DMS114 treated with DMSO at 0.1 percent for 48 hours (cell line): ENCODE measurements around the gene U2SURP.
"Not testable (repeated sequence)": the region's sequence is repeated elsewhere in the genome, so short reads cannot be mapped to it uniquely, and the experiment has no call there.

Source experiments
- DNase-seq: peaks from one replicate; lab custom pipeline; 2025; ENCODE audit not compliant: unreplicated experiment; lab: John Stamatoyannopoulos, UW

Gene U2SURP

DNA sequence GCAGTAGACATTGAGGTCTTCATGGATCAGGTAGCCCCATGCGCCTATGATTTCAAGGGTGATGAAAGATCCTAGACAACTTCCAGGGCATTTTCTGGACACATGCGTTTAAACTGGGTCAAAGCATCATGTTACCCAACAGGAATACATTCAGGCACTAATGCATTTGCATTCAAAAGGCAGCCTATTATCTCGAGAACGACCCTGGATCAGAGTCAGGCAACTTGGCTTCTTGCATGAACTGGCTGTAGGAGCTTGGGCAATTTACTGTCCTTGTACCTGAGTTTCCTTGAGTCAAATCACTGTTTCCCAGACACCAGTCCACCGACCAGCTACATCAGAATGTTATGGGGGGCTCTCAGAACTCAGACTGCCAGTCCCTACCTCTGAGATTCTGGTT is 66.7 kb downstream of the U2SURP start:
- no peak for DNase-seq

DNA sequence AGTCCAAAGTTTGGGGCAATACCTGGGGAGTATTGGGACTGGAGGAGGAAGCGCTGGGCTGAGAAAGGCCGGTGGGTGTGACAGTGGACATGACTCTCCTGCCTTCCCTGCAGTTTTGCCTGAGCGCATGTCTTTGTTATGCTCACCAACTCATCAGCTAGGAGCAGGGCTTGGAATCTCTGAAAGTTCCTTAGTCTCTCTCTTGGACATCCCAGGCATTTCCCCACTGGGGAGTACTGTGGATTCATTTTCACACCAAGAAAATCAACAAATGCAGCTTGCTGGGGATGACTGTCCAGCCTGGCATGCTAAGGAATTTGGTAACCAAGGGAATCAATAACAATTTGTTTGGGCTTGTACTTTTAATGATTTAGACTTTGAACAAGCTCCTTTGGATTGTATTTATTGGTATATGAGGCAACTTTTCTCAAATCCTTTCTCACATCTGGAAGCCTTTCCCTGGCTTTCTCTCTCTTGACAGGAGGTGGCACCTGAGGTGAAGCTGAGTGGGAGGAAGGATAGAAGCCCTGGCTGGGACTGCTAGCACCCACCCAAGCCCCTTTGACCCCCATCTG is 69.7 kb downstream of the U2SURP start:
- DNase-seq: no peak

DNA sequence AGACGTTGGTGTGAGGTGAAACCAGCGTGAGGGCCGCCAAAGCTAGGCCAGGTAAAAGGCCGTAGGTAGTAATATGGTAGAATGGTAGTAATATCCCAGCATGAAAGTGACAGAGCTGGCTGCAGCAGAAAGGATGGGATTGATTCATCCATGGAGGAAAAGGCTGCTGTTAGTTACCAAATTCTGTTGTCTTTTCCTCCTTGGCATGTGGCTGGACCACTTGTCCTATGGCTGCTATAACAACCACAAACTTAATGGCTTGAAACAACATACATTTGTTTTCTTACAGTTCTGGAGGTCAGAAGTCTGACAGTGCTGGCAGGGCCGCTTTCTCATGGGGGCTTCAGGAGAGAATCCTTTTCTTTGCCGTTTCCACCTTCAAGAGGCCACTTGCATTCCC is 70.4 kb downstream of the U2SURP start:
- DNase-seq: no peak

DNA sequence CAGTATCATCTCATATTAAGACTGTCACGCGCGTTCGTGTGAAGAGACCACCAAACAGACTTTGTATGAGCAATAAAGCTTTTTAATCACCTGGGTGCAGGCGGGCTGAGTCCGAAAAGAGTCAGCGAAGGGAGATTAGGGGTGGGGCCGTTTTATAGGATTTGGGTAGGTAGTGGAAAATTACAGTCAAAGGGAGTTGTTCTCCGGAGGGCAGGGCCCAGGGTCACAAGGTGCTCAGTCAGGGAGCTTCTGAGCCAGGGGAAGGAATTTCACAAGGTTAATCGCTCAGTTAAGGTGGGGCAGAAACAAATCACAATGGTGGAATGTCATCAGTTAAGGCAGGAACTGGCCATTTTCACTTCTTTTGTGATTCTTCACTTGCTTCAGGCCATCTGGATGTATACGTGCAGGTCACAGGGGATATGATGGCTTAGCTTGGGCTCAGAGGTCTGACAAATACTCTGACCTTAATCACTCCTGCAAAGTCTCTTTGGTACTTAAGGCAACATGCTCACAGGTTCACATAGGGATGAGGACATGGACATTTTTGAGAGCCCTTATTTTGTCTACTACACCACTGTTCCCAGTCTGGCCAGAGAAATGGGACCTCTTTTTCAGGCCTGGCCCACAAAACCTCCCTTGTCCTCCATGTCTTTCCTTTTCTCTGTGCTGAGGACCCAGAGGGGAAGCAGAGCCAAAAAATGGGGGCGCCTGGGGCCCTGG is 71.1 kb downstream of the U2SURP start:
- not testable (repeated sequence) for DNase-seq

DNA sequence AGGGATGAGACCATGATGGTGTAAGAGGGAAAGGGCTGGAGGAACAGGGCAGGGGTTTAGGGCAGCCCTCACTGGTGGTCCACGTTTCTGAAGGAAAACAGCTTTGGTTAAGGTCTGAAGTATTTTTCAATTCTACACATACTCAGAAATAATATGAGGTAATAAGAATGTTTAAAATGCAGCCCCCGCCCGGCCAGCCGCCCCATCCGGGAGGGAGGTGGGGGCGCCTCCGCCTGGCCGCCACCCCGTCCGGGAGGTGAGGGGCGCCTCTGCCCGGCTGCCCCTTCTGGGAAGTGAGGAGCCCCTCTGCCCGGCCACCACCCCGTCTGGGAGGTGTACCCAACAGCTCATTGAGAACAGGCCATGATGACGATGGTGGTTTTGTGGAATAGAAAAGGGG is 72.2 kb downstream of the U2SURP start:
- not testable (repeated sequence) for DNase-seq

DNA sequence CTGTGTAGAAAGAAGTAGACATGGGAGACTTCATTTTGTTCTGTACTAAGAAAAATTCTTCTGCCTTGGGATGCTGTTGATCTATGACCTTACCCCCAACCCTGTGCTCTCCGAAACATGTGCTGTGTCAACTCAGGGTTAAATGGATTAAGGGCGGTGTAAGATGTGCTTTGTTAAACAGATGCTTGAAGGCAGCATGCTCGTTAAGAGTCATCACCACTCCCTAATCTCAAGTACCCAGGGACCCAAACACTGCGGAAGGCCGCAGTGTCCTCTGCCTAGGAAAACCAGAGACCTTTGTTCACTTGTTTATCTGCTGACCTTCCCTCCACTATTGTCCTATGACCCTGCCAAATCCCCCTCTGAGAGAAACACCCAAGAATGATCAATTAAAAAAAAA is 72.6 kb downstream of the U2SURP start:
- not testable (repeated sequence) for DNase-seq

DNA sequence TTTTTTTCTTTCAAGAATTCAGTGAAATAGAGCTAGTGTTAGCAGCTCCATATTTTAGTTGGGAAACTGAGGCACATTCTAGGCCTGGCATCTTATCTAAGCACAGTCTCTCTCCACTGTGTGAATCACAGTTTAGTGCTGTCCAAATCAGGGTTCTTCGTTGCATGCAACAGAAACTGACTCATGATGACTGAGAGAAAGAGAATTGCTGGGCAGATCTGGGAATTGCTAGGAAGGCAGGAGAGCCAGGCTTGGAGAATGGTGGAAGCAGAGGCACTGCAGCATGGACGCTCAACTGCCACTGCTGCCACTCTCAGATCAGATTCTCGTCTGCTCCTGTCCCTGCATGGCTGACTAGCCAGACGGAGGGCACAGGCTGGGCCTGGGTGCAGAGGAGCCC is 77.5 kb downstream of the U2SURP start:
- DNase-seq: no peak

DNA sequence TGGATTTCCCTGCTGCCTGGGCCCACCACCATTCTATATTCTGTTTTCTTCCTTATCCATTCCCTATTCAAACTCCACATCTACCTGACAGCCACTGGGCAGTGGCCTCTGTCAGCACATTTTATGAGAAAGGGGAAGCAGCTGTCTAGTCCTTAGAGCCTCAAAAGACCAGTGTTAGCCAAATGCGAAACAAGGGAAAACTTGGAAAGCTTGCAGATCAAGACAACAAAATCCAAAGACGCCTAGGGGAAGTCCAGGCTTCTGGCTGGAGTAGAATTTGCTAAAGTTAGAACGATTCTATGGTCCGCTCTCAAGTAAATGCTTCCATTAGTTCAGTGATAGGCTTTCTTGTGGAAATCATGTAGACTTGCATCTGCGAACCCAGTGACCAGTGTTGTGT is 78.8 kb downstream of the U2SURP start:
- DNase-seq: no peak

DNA sequence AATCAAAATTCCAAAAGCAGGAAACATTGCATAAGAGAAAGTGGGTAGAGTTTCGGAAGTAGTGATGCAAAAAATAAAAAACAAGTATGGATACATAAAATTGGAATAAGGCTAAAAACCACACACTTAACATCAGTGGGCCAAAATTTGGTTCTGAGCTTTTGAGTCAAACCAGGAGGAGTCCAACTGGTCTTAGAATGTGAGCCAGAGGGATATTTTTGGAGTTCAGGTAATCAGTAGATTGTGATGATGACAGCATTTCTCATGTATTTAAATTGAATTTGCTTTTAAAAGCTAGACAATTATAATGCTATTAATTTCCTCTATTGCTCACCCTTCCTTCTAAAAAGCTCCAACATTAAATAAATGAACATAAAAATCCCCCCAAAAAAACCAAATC is 80.0 kb downstream of the U2SURP start:
- DNase-seq: no peak

DNA sequence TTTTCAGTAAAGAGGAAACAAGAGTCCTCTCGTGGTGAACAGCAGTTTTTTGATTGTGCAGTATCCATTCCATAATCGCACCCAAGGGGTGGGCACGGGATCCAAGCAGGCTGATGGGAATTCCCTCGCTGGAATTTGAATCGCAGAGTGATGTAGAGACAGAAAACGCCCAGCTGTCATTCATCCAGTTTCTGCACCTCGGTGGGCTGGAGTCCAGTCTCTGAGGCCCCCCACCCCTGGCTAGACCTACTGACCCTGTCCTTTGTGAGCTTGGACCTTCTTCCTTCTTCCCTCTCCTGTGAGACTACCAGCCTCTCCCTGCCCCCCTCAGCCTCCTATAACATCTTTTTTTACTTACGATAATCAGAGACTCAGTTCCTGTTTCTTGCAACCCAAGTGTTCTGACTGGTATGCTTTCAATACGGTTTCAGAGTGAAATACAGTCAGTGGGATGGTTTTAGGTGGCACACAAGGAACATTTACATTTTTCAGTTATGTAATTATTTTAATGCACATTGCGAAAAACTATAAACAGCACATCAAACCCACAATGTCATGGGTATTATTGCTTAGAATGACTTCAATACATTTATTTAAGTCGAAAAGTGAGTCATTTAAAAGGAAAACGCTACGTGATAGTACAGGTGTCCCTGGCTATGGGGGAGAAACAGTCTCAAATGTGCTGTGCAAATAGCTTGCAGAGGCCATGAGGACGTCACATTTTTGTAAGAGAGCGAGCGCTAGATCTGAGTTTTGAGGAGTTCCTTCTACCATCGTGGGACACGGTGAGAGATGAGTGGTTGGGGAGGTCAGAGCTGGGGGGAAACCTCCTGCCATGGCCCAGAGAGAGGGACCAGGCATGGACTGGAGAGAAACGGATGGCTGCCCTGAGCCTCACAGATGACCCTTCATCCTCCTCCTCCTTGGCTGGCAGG is 80.7 kb downstream of the U2SURP start:
- DNase-seq: no peak

DNA sequence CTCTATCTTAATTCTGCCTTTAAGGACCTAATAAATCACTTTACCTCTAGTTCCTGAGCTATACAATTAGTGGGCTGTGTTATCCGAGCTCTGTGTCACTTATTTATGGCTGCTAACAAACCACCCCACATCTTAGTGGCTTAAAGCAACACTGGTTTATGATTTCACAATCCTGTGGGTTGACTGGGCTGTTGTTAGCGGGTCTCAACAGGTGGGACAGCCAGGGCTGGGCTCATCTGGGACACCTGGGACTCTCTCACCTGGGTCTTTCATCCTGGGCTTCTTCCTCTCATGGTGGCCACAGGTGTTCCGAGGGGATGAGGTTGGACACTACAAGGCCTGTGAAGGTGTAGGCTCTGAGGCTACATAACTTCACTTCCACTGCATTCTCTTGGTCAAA is 82.4 kb downstream of the U2SURP start:
- DNase-seq: no peak

DNA sequence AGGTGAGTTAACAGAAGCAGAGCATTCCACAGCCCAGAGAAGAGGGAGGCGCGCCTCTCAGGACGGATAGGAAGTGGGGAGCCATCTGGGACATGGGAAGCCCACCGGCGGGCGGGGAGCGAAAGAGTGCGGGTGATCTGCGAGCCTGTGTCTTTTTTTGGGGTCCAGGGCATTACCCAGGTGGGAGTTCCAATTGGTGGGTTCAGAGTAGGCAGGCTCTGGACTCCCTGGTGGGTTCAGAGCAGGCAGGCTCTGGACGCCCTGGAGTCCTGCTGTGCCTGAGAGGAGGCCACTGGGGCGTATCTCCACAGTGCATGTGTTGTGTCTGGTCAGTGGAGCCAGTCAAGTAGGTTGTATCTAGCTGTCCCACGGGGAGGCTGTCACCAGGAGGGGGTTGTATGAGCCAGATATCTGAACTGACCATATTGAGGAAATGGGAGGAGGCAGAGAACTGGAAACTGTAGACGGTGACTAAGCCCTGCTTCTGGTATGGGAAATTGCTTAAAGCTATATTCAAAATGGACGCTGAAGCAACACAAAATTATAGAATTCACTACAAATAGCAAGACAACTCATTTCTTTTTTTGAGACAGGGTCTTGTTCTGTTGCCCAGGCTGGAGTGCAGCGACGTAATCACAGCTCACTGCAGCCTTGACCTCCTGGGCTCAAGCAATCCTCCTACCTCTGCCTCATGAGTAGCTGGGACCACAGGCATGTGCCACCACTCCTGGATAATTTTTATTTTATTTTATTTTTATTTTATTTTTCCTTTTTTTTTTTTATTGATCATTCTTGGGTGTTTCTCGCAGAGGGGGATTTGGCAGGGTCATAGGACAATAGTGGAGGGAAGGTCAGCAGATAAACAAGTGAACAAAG is 83.7 kb downstream of the U2SURP start:
- DNase-seq: no peak

DNA sequence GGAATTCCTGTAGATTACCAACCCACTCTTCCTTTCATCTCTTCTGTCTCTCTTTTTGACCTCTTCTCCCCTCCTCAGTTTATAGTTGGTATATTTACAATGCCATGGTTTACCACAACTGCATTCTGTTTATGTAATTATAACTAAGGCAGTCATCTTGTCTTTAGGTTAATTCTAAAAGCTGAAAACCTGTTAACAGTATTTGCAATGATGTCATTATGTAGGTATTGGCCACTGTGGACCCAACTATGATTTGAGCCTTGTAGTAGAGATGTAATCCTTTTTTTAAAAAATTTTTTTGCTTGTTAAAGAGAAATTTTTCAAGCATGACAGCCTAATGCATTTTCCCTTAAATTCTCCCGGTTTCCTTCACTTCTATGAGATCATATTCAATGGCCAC is 87.5 kb downstream of the U2SURP start:
- DNase-seq: no peak

DNA sequence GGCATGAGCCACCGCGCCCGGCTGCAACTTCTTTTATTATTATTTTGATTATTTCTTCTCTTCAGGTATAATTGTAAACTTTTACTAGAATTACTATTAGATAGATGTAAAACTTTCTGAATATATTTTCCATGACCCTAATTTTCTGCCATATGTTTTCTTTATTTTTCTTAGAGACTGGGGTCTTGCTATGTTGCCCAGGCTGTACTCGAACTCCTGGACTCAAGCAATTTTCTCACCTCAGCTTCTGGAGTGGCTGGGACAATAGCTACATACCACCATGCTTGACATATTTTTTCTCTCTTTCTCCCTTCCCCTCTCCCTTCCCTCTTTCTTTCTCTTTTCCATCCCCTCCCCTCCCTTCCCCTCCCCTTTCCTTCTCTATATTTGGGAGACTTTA is 88.6 kb downstream of the U2SURP start:
- no peak for DNase-seq

DNA sequence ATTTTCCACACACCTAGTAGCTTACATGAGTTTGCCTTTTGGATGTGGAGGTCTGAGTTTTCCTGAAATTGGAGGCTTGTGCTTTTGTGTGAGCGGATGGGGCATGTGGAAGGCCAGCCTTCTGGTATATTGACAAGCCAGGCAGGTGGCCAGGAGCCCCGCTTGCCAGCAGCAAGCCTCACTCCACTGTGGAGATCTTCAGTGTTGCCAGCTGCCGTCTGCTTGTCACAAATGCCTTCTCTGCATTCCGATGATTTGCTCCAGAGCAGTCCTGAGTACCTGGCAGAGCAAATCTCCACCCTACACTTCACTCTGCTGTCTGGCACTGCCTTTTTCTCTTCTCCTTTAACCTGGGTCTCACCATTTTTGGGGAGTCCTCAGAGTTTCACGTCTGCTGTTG is 89.1 kb downstream of the U2SURP start:
- DNase-seq: no peak

DNA sequence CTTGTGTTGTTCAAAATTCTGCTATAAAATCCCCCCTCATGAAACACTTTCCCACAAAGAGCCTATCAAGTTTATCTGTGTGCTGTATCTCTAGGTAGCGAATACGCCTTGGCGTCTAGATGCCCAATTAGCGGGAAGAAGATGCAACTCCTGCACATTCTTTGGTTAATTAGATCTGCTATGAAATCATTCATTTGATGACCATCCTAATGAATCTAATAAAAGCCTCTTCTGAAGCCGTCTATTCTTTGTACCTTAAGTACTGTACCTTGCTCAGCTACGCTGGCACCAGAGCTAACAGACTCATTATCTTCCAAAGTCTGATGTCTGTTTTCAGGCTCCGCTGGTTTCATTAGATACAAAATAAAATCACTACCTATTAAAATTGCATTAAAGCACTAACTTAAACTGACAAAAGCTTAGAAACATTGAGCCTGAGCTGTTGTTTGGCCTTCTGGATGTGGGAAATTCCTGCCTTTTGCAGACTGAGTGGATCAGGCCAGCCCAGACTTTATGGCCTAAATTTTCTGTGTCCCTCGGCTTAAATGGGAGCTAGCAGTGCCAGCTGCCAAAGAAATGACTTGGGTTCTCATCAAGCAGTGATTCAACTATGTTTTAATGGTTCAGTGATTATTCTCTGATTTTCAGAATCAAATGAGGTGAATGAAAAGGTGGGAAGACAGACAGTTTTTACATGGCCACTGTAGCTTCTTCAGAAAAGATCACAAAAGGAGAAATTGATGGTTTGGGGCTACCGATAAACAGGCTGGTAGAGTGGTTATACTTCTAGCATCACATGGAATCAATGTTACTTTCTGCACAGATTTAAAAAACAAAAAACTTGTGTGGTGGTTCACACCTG is 89.8 kb downstream of the U2SURP start:
- DNase-seq: no peak

DNA sequence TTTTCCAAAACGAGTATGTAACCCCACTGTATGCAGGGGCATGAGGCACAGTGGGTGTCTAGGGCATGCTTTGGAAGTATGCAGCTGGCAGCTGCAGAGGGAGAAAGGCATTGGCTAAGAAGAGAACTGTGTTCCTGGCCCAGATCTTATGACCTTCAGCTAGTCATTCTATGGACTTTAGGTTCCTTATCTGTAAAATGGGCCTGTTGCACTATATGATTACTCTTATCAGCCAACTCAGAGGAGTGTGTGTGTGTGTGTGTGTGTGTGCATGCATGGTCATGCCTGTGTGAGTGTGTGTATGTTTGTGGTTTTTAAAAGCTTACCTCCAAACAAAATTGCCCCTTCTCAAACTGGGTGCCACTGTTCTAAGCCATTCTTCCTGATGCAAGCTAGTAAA is 90.8 kb downstream of the U2SURP start:
- DNase-seq: no peak

DNA sequence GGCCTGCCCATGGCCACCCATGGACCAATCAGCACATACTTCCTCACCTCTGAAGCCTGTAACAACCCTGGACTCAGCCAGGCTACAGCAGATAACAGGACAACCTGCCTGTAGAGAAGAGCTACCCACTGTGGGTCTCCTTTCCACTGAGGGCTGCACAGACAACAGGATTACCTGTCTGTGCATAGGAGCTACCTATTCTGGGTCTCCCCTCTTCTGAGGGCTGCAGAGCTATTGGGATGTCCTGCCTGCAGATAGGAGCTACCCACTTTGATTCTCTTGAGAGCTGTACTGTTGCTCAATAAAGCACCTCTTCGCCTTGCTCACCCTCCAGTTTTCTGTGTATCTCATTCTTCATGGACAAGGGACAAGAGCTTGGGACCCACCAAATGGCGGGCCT is 94.4 kb downstream of the U2SURP start:
- no peak for DNase-seq

DNA sequence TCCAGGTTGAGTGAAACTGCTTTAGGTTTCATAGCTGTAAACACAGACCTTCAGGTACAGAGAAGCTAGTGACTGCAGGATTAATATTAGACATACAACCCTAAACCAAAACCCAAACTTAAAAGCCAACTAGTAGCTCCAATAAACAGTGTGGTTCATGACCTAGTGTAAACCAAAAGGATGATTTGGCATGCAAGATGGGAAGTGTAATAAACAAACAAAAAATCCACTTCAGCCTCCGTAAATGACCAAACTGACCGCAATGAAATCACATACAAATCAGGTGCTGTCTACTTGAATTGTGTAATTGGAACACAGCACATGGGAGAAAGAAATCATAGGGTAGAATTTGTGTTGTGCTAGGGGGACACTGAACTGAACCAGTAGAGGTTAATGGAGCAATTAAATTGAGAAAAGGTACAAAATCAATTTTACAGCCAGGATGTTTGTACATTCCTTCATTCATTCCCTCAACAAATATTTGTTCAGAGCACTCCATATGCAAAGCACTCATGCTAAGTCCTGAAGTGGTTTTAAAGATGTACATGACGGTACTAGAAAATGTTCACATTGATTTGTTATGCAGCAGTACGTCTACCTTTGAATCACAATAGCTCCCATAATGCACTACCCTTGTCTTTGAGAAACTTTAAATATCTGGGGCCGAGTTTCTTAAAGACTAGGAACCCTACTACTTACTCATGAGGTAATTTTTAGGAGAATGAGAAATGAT is 96.8 kb downstream of the U2SURP start:
- no peak for DNase-seq
